ENCODE measurements around the gene MYPOP. TPM values are rescaled to one million over a fixed set of nuclear protein-coding genes. Genes with fewer than 3 reads are reported as not detected.

MYPOP gene
- total and polyA plus RNA-seq, 9 of the 15 experiments (the other 6 are each of a cell fraction or from before 2014, with no cell fraction given): 0.32 to 7.6 (median 1.6) TPM

GRCh38 chr19:45885556-45886426, 16.6 kb downstream of the MYPOP start, which contains the start of gene IRF2BP1 (continued):
- TF ChIP-seq SAP30 (IDR thresholded peaks at IDR 0.05; ENCODE audit: borderline replicate concordance, insufficient read depth, low read depth, low read length, poor library complexity, severe bottlenecking) (peak; percentile 70), TBL1XR1 (IDR thresholded peaks at IDR 0.05; ENCODE audit: low read length in 2 of 2) (peak in 1 of 2 experiments; percentile 16; a peak in 1 of 4 replicates), GTF2A2 (tag; IDR thresholded peaks at IDR 0.05) (no peak), ETV6 (IDR thresholded peaks at IDR 0.05; ENCODE audit: borderline replicate concordance in 1 of 2, low read depth in 2 of 2, low read length in 1 of 2) (0 out of 4 replicates have a peak, but pooled peaks of 1 of the 2 experiments have one; percentile 31), ETV6 (CRISPR knock-in tag; IDR thresholded peaks at IDR 0.05; ENCODE audit: borderline replicate concordance) (no peak), TRIM24 (IDR thresholded peaks at IDR 0.05) (peak in 1 of 2 experiments; percentile 18; a peak in 1 of 4 replicates), POLR3G (IDR thresholded peaks at IDR 0.05; ENCODE audit: extremely low read depth, insufficient read length, insufficient replicate concordance) (no peak), TFE3 (CRISPR knock-in tag; IDR thresholded peaks at IDR 0.05) (no peak), MAX (CRISPR knock-in tag; IDR thresholded peaks at IDR 0.05) (peak; percentile 60), KLF10 (CRISPR knock-in tag; IDR thresholded peaks at IDR 0.05) (no peak), CXXC5 (CRISPR knock-in tag; IDR thresholded peaks at IDR 0.05) (peak; percentile 78), ILK (tag; IDR thresholded peaks at IDR 0.05; ENCODE audit: borderline replicate concordance, low read depth) (no peak), CTCF (IDR thresholded peaks at IDR 0.05 in 2 of 3, conservative IDR thresholded peaks at IDR 0.05 in 1 of 3; ENCODE audit: insufficient read depth in 2 of 3, low read depth in 1 of 3, low read length in 3 of 3) (peak in 2 of 3 experiments; percentile 7 to 32; a peak in 2 of 6 replicates), SMARCE1 (IDR thresholded peaks at IDR 0.05) (no peak), SIRT6 (IDR thresholded peaks at IDR 0.05; ENCODE audit: low read depth, low read length) (no peak), TEAD1 (CRISPR knock-in tag; IDR thresholded peaks at IDR 0.05) (no peak), NCOA1 (IDR thresholded peaks at IDR 0.05; ENCODE audit: low read depth) (no peak), SFPQ (IDR thresholded peaks at IDR 0.05; ENCODE audit: low read depth, low read length) (no peak), ZKSCAN1 (IDR thresholded peaks at IDR 0.05; ENCODE audit: low read depth, low read length) (peak; percentile 10; the same call in 1 of the 2 replicates)
- TF ChIP-seq, protein P1, sequence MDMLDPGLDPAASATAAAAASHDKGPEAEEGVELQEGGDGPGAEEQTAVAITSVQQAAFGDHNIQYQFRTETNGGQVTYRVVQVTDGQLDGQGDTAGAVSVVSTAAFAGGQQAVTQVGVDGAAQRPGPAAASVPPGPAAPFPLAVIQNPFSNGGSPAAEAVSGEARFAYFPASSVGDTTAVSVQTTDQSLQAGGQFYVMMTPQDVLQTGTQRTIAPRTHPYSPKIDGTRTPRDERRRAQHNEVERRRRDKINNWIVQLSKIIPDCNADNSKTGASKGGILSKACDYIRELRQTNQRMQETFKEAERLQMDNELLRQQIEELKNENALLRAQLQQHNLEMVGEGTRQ (CRISPR knock-in tag; IDR thresholded peaks at IDR 0.05): no peak
